ENCODE data around the gene DRG1.

DNA sequence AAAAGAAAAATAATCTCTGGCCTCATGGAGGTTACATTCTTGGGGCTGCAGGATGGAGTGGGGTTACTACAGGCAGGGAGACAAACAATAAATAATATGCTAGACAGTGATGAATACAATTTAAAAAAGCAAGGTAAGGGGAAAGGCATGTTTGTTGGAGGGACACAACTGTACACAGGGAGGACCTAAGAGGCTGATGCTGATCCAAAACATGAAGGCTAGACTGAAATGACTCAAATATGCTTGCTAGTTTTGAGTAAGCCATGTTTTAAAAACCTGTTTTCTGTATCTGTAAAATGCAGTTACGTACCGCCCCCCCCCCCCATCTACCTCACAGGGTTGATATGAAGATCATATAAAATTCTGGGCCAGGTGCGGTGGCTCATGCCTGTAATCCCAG, 46.2 kb downstream of the DRG1 start:
- TF ChIP-seq, protein P1, sequence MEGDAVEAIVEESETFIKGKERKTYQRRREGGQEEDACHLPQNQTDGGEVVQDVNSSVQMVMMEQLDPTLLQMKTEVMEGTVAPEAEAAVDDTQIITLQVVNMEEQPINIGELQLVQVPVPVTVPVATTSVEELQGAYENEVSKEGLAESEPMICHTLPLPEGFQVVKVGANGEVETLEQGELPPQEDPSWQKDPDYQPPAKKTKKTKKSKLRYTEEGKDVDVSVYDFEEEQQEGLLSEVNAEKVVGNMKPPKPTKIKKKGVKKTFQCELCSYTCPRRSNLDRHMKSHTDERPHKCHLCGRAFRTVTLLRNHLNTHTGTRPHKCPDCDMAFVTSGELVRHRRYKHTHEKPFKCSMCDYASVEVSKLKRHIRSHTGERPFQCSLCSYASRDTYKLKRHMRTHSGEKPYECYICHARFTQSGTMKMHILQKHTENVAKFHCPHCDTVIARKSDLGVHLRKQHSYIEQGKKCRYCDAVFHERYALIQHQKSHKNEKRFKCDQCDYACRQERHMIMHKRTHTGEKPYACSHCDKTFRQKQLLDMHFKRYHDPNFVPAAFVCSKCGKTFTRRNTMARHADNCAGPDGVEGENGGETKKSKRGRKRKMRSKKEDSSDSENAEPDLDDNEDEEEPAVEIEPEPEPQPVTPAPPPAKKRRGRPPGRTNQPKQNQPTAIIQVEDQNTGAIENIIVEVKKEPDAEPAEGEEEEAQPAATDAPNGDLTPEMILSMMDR (IDR thresholded peaks at IDR 0.05), result no peak
- TF ChIP-seq EZH2 (IDR thresholded peaks at IDR 0.05; ENCODE audit: borderline replicate concordance, insufficient read depth, low read depth, low read length, poor library complexity, severe bottlenecking), result no peak
